Neural progenitor cell (in vitro differentiated cells): ENCODE measurements around the gene CAMK2A. TPM values are rescaled to one million over a fixed set of nuclear protein-coding genes. Genes with fewer than 3 reads are reported as not detected.
"Not testable (repeated sequence)": the region's sequence is repeated elsewhere in the genome, so short reads cannot be mapped to it uniquely, and the experiment has no call there.

ENCODE experiments used
- DNase-seq: peaks from one replicate; pipeline ENCODE4 v3.0.0-alpha.2; 2016; ENCODE audit warnings: low spot score
- H2AFZ ChIP-seq: fragments of 200-600 bp; sonication (generic); replicated peaks from 2 replicates; pipeline ENCODE4 v1.6.1; 2016; ENCODE audit warnings: antibody characterized with exemption
- H3F3A ChIP-seq: fragments of 200-600 bp; sonication (generic); 2 replicates; pipeline ENCODE4 v1.6.1; 2016; ENCODE audit warnings: antibody characterized with exemption, low read depth
- H3K27ac ChIP-seq: fragments of 200-600 bp; sonication (generic); 2 replicates; pipeline ENCODE4 v1.5.1; 2016; ENCODE audit warnings: mild to moderate bottlenecking
- H3K27me3 ChIP-seq: fragments of 200-600 bp; sonication (generic); 2 replicates; pipeline ENCODE4 v1.6.1; 2016; ENCODE audit warnings: mild to moderate bottlenecking, moderate library complexity
- H3K36me3 ChIP-seq: fragments of 200-600 bp; sonication (generic); 2 replicates; pipeline ENCODE4 v1.5.1; 2016
- H3K4me1 ChIP-seq: fragments of 200-600 bp; sonication (generic); 2 replicates; pipeline ENCODE4 v1.6.1; 2016; ENCODE audit warnings: mixed run types
- H3K4me2 ChIP-seq: fragments of 200-600 bp; sonication (generic); 2 replicates; pipeline ENCODE4 v1.6.1; 2016
- H3K4me3 ChIP-seq: fragments of 200-600 bp; sonication (generic); 2 replicates; pipeline ENCODE4 v1.5.1; 2016
- H3K79me2 ChIP-seq: fragments of 200-600 bp; sonication (generic); 2 replicates; pipeline ENCODE4 v1.6.1; 2016; ENCODE audit warnings: low read depth
- H3K9ac ChIP-seq: fragments of 200-600 bp; sonication (generic); 2 replicates; pipeline ENCODE4 v1.6.1; 2016
- H3K9me3 ChIP-seq: fragments of 200-600 bp; sonication (generic); 2 replicates; pipeline ENCODE4 v1.5.1; 2016; ENCODE audit warnings: low read depth
- H4K20me1 ChIP-seq: fragments of 200-600 bp; sonication (generic); 2 replicates; pipeline ENCODE4 v1.6.1; 2016; ENCODE audit warnings: low read depth
- H3K27ac Mint-ChIP-seq: 3 replicates; pipeline ENCODE4 v1.8.0; 2021; ENCODE audit warnings: mixed read lengths
- H3K27me3 Mint-ChIP-seq: 2 replicates; pipeline ENCODE4 v1.8.0; 2022; ENCODE audit warnings: low read depth, mild to moderate bottlenecking, inconsistent platforms, moderate library complexity, mixed read lengths; ENCODE audit not compliant: insufficient read depth
- H3K36me3 Mint-ChIP-seq: 3 replicates; pipeline ENCODE4 v1.8.0; 2021; ENCODE audit warnings: mixed read lengths
- H3K4me1 Mint-ChIP-seq: 3 replicates; pipeline ENCODE4 v1.8.0; 2021; ENCODE audit warnings: mixed read lengths
- H3K4me3 Mint-ChIP-seq: 3 replicates; pipeline ENCODE4 v1.8.0; 2021; ENCODE audit warnings: mild to moderate bottlenecking, moderate library complexity, mixed read lengths
- H3K9me3 Mint-ChIP-seq: 3 replicates; pipeline ENCODE4 v1.8.0; 2020; ENCODE audit warnings: mixed read lengths
- EZH2 ChIP-seq: fragments of 200-600 bp; sonication (generic); IDR thresholded peaks from 2 replicates; pipeline ENCODE4 v1.6.1; 2017; ENCODE audit warnings: antibody characterized with exemption, mild to moderate bottlenecking, moderate library complexity
- EZH2phosphoT487 ChIP-seq: fragments of 200-600 bp; sonication (generic); IDR thresholded peaks from 2 replicates; pipeline ENCODE4 v1.6.1; 2017; ENCODE audit warnings: antibody characterized with exemption
- total RNA-seq: library from RNA; depleted of rRNA; stranded (reverse); fragments of >200 nt; gene quantifications from 2 replicates; pipeline ENCODE4 v1.2.3, GENCODE V29; 2015; ENCODE audit warnings: low replicate concordance
- TF ChIP-seq, protein P1 (sequence below): fragments of 200-600 bp; sonication (generic); IDR thresholded peaks from 2 replicates; pipeline ENCODE4 v1.5.1; 2017; ENCODE audit warnings: antibody characterized with exemption, mild to moderate bottlenecking

The CAMK2A gene
- total RNA-seq, 1 donor from 2014 or later: 0.09 TPM

DNA sequence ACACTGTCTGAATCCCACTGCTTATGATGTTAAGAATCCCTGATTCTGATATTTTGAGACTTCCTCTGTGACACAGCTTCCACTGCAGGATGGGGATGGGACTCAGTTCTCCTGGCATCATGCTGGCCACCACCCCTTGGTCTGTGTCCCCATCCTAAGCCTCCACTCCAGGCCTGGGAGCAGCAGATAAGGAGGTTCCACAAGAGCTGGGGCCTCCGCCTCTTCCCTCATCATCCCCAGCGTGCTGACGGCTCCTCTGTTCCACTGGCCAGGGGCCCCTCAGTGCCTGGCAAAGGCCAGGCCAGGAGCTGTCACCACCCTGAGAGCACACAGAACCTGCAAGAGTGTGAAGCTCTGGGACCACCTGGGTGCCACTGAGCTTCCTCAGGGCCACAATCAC is 40.6 kb downstream of the CAMK2A start:
- TF ChIP-seq, protein P1, sequence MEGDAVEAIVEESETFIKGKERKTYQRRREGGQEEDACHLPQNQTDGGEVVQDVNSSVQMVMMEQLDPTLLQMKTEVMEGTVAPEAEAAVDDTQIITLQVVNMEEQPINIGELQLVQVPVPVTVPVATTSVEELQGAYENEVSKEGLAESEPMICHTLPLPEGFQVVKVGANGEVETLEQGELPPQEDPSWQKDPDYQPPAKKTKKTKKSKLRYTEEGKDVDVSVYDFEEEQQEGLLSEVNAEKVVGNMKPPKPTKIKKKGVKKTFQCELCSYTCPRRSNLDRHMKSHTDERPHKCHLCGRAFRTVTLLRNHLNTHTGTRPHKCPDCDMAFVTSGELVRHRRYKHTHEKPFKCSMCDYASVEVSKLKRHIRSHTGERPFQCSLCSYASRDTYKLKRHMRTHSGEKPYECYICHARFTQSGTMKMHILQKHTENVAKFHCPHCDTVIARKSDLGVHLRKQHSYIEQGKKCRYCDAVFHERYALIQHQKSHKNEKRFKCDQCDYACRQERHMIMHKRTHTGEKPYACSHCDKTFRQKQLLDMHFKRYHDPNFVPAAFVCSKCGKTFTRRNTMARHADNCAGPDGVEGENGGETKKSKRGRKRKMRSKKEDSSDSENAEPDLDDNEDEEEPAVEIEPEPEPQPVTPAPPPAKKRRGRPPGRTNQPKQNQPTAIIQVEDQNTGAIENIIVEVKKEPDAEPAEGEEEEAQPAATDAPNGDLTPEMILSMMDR: no peak
- TF ChIP-seq EZH2 (no peak), EZH2phosphoT487 (no peak)
- Histone ChIP-seq H3K27ac (no peak overlapping the region), H3K4me1 (peaks cover 13% of the 10 kb centered on the region), H3F3A (no peaks in the 10 kb centered on the region), H3K36me3 (no peaks in the 10 kb centered on the region), H4K20me1 (no peaks in the 10 kb centered on the region), H3K27me3 (no peaks in the 10 kb centered on the region), H3K4me2 (no peak overlapping the region), H3K9me3 (no peaks in the 10 kb centered on the region), H2AFZ (no peak overlapping the region), H3K79me2 (no peaks in the 10 kb centered on the region), H3K4me3 (no peak overlapping the region), H3K9ac (no peak overlapping the region)
- no peak for DNase-seq
- Mint-ChIP-seq H3K27ac (no peak overlapping the region), H3K27me3 (peaks cover 4% of the 10 kb centered on the region), H3K4me1 (peaks cover 20% of the 10 kb centered on the region), H3K9me3 (no peaks in the 10 kb centered on the region), H3K36me3 (no peaks in the 10 kb centered on the region), H3K4me3 (no peak overlapping the region)

GRCh38 chr5:150248493-150248892 is 41.1 kb downstream of the CAMK2A start:
- H3K9me3 ChIP-seq, H3K27me3 Mint-ChIP-seq, H3K36me3 ChIP-seq, H3K9me3 Mint-ChIP-seq, H3K4me3 ChIP-seq, H3K27me3 ChIP-seq, H3K4me3 Mint-ChIP-seq, H3F3A ChIP-seq, H2AFZ ChIP-seq, H4K20me1 ChIP-seq, H3K79me2 ChIP-seq, DNase-seq, H3K36me3 Mint-ChIP-seq, H3K4me2 ChIP-seq, H3K27ac Mint-ChIP-seq, H3K27ac ChIP-seq, H3K9ac ChIP-seq: not testable (repeated sequence)
- H3K4me1 Mint-ChIP-seq: peaks cover 20% of the 10 kb centered on the region
- H3K4me1 ChIP-seq: peaks cover 17% of the 10 kb centered on the region

DNA sequence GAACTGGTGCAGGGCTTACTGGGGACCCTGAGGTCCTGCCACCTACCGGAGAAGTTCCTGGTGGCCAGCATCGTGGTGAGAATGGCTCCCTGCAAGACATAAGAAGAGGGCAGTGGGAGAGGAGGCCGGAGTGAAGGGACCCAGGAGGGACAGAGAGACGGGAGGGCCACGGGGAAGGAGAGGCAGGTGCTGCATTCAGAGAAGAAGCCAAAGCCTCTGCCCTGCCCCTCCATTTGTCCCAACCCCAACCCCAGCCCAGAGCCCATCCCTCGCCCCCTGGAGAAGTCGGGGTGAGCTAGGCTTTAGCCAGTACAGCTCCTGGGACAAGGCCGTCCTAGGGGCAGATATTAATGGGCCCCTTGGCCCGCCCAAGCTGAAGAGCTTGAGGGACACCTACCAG is 41.8 kb downstream of the CAMK2A start:
- Histone ChIP-seq H3K4me3 (no peak overlapping the region), H2AFZ (no peak overlapping the region), H3K27me3 (no peaks in the 10 kb centered on the region), H3F3A (no peaks in the 10 kb centered on the region), H3K79me2 (no peaks in the 10 kb centered on the region), H3K27ac (no peak overlapping the region), H3K4me1 (peaks cover 25% of the 10 kb centered on the region), H3K9ac (no peak overlapping the region), H3K9me3 (no peaks in the 10 kb centered on the region), H3K4me2 (no peak overlapping the region), H3K36me3 (no peaks in the 10 kb centered on the region), H4K20me1 (no peaks in the 10 kb centered on the region)
- Mint-ChIP-seq H3K27me3 (peaks cover 4% of the 10 kb centered on the region), H3K36me3 (no peaks in the 10 kb centered on the region), H3K4me3 (no peak overlapping the region), H3K27ac (no peak overlapping the region), H3K9me3 (no peaks in the 10 kb centered on the region), H3K4me1 (peaks cover 28% of the 10 kb centered on the region)
- DNase-seq: no peak
- TF ChIP-seq EZH2 (no peak), EZH2phosphoT487 (no peak)
- TF ChIP-seq, protein P1: no peak

DNA sequence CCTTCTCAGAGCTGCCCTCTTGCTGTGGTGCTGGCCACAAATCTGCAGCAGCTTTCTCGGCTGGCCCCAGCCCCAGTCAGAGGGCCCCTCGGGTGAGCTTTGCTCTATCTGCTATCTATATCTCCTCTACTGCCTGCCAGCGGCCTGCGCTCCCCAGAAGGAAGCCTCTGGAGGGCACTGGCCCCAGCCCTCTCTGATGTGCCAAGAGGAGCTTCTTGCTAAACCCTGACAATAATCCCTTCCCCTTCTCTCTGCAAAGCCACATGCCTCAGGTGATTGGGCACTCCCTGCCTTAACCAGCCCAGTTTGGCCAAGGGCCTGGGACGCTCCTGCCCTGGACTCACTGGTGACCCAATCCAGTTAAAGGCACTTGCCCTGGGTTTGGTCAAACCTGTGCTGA is 42.7 kb downstream of the CAMK2A start:
- Histone ChIP-seq H3K79me2 (no peaks in the 10 kb centered on the region), H3K9me3 (no peaks in the 10 kb centered on the region), H3K9ac (no peak overlapping the region), H3F3A (peaks cover 4% of the 10 kb centered on the region), H3K4me3 (no peak overlapping the region), H4K20me1 (no peaks in the 10 kb centered on the region), H3K36me3 (no peaks in the 10 kb centered on the region), H2AFZ (no peak overlapping the region), H3K4me2 (no peak overlapping the region), H3K4me1 (peaks cover 34% of the 10 kb centered on the region), H3K27me3 (no peaks in the 10 kb centered on the region), H3K27ac (no peak overlapping the region)
- no peak overlapping the region for H3K27ac Mint-ChIP-seq
- no peaks in the 10 kb centered on the region for H3K9me3 Mint-ChIP-seq
- TF ChIP-seq, protein P1: no peak
- no peak for TF ChIP-seq EZH2
- no peak for TF ChIP-seq EZH2phosphoT487
- no peaks in the 10 kb centered on the region for H3K36me3 Mint-ChIP-seq
- H3K4me3 Mint-ChIP-seq: no peak overlapping the region
- H3K27me3 Mint-ChIP-seq: peaks cover 4% of the 10 kb centered on the region
- no peak for DNase-seq
- H3K4me1 Mint-ChIP-seq: peaks cover 32% of the 10 kb centered on the region
